ENCODE data around the gene S1PR1.
A peak's percentile ranks its signal among the peaks of the same experiment; 100 is the strongest.
"Not testable (repeated sequence)": the region's sequence is repeated elsewhere in the genome, so short reads cannot be mapped to it uniquely, and the experiment has no call there.

Gene S1PR1

GRCh38 chr1:101219924-101220870 lies 16.6 kb upstream of the S1PR1 start:
- DNase-seq (ENCODE audit: low spot score) = peak; percentile 23
- TF ChIP-seq CTCF (IDR thresholded peaks at IDR 0.05; ENCODE audit: borderline replicate concordance, control extremely low read depth, extremely low read depth, insufficient read depth, missing control alignments) = no peak
- in situ Hi-C loops (cut with MboI; ENCODE audit: low sequenced_read_pairs, unreplicated experiment) = no loop called here

- in situ Hi-C loops (cut with MboI; ENCODE audit: low sequenced_read_pairs, unreplicated experiment) = no loop called here
- TF ChIP-seq CTCF (IDR thresholded peaks at IDR 0.05; ENCODE audit: borderline replicate concordance, control extremely low read depth, extremely low read depth, insufficient read depth, missing control alignments) = no peak
- DNase-seq (ENCODE audit: low spot score) = no peak
Measured at GRCh38 chr1:101220906-101221305, 15.9 kb upstream of the S1PR1 start.

- TF ChIP-seq CTCF (IDR thresholded peaks at IDR 0.05; ENCODE audit: borderline replicate concordance, control extremely low read depth, extremely low read depth, insufficient read depth, missing control alignments) = no peak
- DNase-seq (ENCODE audit: low spot score) = peak; percentile 75
- in situ Hi-C loops (cut with MboI; ENCODE audit: low sequenced_read_pairs, unreplicated experiment) = no loop called here
Measured at GRCh38 chr1:101221945-101222429, 14.8 kb upstream of the S1PR1 start.

- no peak for DNase-seq (ENCODE audit: low spot score)
- in situ Hi-C loops (cut with MboI; ENCODE audit: low sequenced_read_pairs, unreplicated experiment) = no loop called here
- TF ChIP-seq CTCF (IDR thresholded peaks at IDR 0.05; ENCODE audit: borderline replicate concordance, control extremely low read depth, extremely low read depth, insufficient read depth, missing control alignments) = no peak
Measured at GRCh38 chr1:101227837-101228236, 9.0 kb upstream of the S1PR1 start.

GRCh38 chr1:101228424-101229134 lies 8.2 kb upstream of the S1PR1 start:
- TF ChIP-seq CTCF (IDR thresholded peaks at IDR 0.05; ENCODE audit: borderline replicate concordance, control extremely low read depth, extremely low read depth, insufficient read depth, missing control alignments) = no peak
- DNase-seq (ENCODE audit: low spot score) = no peak
- in situ Hi-C loops (cut with MboI; ENCODE audit: low sequenced_read_pairs, unreplicated experiment) = no loop called here

GRCh38 chr1:101232182-101232581 lies 4.6 kb upstream of the S1PR1 start:
- not testable (repeated sequence) for DNase-seq (ENCODE audit: low spot score)
- in situ Hi-C loops (cut with MboI; ENCODE audit: low sequenced_read_pairs, unreplicated experiment) = loop anchor here (10.0 kb wide), 1 partner anchor 97 kb away; no protein-coding TSS in a partner anchor

Data from GM13976 (cell line).